H9 (cell line): ENCODE measurements around the gene PRKCA. TPM values are rescaled to one million over a fixed set of nuclear protein-coding genes. Genes with fewer than 3 reads are reported as not detected.

ENCODE experiments used
- DNase-seq: peaks from one replicate; pipeline ENCODE4 v3.0.0-alpha.2; 2017
- H2AFZ ChIP-seq: one replicate; pipeline ENCODE4 v1.6.1; 2013; ENCODE audit warnings: mild to moderate bottlenecking, low read length, control low read depth, moderate library complexity
- H2AK5ac ChIP-seq: 2 replicates; pipeline ENCODE4 v1.6.1; 2013; ENCODE audit warnings: low read length, control low read depth, mixed read lengths; ENCODE audit not compliant: insufficient read length
- H2BK120ac ChIP-seq: one replicate; pipeline ENCODE4 v1.6.1; 2013; ENCODE audit warnings: low read depth, mild to moderate bottlenecking, low read length, control low read depth, inconsistent platforms; ENCODE audit not compliant: poor library complexity, severe bottlenecking
- H2BK12ac ChIP-seq: 2 replicates; pipeline ENCODE4 v1.6.1; 2013; ENCODE audit warnings: low read length, control low read depth, mixed read lengths, low read depth; ENCODE audit not compliant: insufficient read length
- H2BK15ac ChIP-seq: 2 replicates; pipeline ENCODE4 v1.6.1; 2013; ENCODE audit warnings: low read depth, low read length, control low read depth
- H2BK20ac ChIP-seq: one replicate; pipeline ENCODE4 v1.6.1; 2013; ENCODE audit warnings: low read depth, mild to moderate bottlenecking, low read length, control low read depth, inconsistent platforms; ENCODE audit not compliant: poor library complexity, severe bottlenecking
- H2BK5ac ChIP-seq: 2 replicates; pipeline ENCODE4 v1.6.1; 2013; ENCODE audit warnings: low read length, control low read depth, mixed read lengths; ENCODE audit not compliant: insufficient read length
- H3K14ac ChIP-seq: 2 replicates; pipeline ENCODE4 v1.6.1; 2013; ENCODE audit warnings: low read length, control low read depth; ENCODE audit not compliant: insufficient read depth
- H3K18ac ChIP-seq: 2 replicates; pipeline ENCODE4 v1.6.1; 2013; ENCODE audit warnings: low read depth, mild to moderate bottlenecking, mixed read lengths, low read length, control low read depth; ENCODE audit not compliant: insufficient read length
- H3K23ac ChIP-seq: 2 replicates; pipeline ENCODE4 v1.6.1; 2013; ENCODE audit warnings: low read length, control low read depth, mixed read lengths, low read depth; ENCODE audit not compliant: insufficient read length
- H3K23me2 ChIP-seq: 2 replicates; pipeline ENCODE4 v1.6.1; 2013; ENCODE audit warnings: low read depth, mild to moderate bottlenecking, mixed read lengths, low read length, control low read depth; ENCODE audit not compliant: insufficient read length, poor library complexity, severe bottlenecking
- H3K27ac ChIP-seq: 2 replicates; pipeline ENCODE4 v1.5.1; 2013; ENCODE audit warnings: low read length, control low read depth, mixed read lengths, low read depth; ENCODE audit not compliant: insufficient read length
- H3K27me3 ChIP-seq: 2 replicates; pipeline ENCODE4 v1.6.1; 2013; ENCODE audit warnings: low read length, control low read depth, inconsistent platforms; ENCODE audit not compliant: insufficient read depth
- H3K4ac ChIP-seq: 2 replicates; pipeline ENCODE4 v1.6.1; 2013; ENCODE audit warnings: low read depth, mild to moderate bottlenecking, control low read depth, inconsistent platforms, low read length, moderate library complexity
- H3K4me1 ChIP-seq: 2 replicates; pipeline ENCODE4 v1.6.1; 2013; ENCODE audit warnings: low read length, control low read depth, inconsistent platforms; ENCODE audit not compliant: insufficient read depth
- H3K4me2 ChIP-seq: 2 replicates; pipeline ENCODE4 v1.6.1; 2013; ENCODE audit warnings: low read length, control low read depth, mixed read lengths; ENCODE audit not compliant: insufficient read length, insufficient read depth
- H3K56ac ChIP-seq: 2 replicates; pipeline ENCODE4 v1.6.1; 2013; ENCODE audit warnings: low read depth, mild to moderate bottlenecking, mixed read lengths, low read length, control low read depth; ENCODE audit not compliant: insufficient read length
- H3K79me1 ChIP-seq: 2 replicates; pipeline ENCODE4 v1.6.1; 2013; ENCODE audit warnings: low read depth, mild to moderate bottlenecking, moderate library complexity, low read length, control low read depth, inconsistent platforms; ENCODE audit not compliant: insufficient read depth, poor library complexity, severe bottlenecking
- H3K79me2 ChIP-seq: 2 replicates; pipeline ENCODE4 v1.6.1; 2013; ENCODE audit warnings: low read length, control low read depth, inconsistent platforms; ENCODE audit not compliant: insufficient read depth
- H3K9ac ChIP-seq: 2 replicates; pipeline ENCODE4 v1.6.1; 2013; ENCODE audit warnings: low read length, control low read depth, mixed read lengths; ENCODE audit not compliant: insufficient read length; ENCODE audit errors: extremely low read depth
- H3K9me3 ChIP-seq: one replicate; pipeline ENCODE4 v1.6.1; 2013; ENCODE audit warnings: low read depth, low read length, inconsistent platforms; ENCODE audit not compliant: control insufficient read depth
- H3T11ph ChIP-seq: one replicate; pipeline ENCODE4 v1.6.1; 2013; ENCODE audit warnings: mild to moderate bottlenecking, low read length, control low read depth, inconsistent platforms
- H4K20me1 ChIP-seq: one replicate; pipeline ENCODE4 v1.6.1; 2013; ENCODE audit not compliant: control insufficient read depth, insufficient read length, insufficient read depth
- H4K5ac ChIP-seq: 2 replicates; pipeline ENCODE4 v1.6.1; 2013; ENCODE audit warnings: low read depth, mild to moderate bottlenecking, mixed read lengths, low read length, control low read depth; ENCODE audit not compliant: insufficient read length
- H4K8ac ChIP-seq: replicated peaks from 2 replicates; pipeline ENCODE4 v1.6.1; 2013; ENCODE audit warnings: low read length, control low read depth, mixed read lengths, low read depth; ENCODE audit not compliant: insufficient read length
- H4K91ac ChIP-seq: 2 replicates; pipeline ENCODE4 v1.6.1; 2013; ENCODE audit warnings: low read depth, mild to moderate bottlenecking, moderate library complexity, mixed read lengths, low read length, control low read depth; ENCODE audit not compliant: insufficient read length
- H3K27ac Mint-ChIP-seq, 3 experiments: 2 replicates in 2 of 3; 3 replicates in 1 of 3; pipeline ENCODE4 v1.8.0; 2020 to 2021; ENCODE audit warnings: mixed read lengths in 3 of 3, mild to moderate bottlenecking in 1 of 3, moderate library complexity in 1 of 3
- H3K27me3 Mint-ChIP-seq: 2 replicates; pipeline ENCODE4 v1.8.0; 2021; ENCODE audit warnings: low read depth, mild to moderate bottlenecking, moderate library complexity, mixed read lengths
- H3K36me3 Mint-ChIP-seq, 3 experiments: 2 replicates in 2 of 3; 3 replicates in 1 of 3; pipeline ENCODE4 v1.8.0; 2020 to 2021; ENCODE audit warnings: low read depth in 3 of 3, mixed read lengths in 3 of 3; ENCODE audit not compliant: insufficient read depth in 1 of 3
- H3K4me1 Mint-ChIP-seq, 2 experiments: 2 replicates each; pipeline ENCODE4 v1.8.0; 2020; ENCODE audit warnings: mixed read lengths in 2 of 2
- H3K4me3 Mint-ChIP-seq, 2 experiments: 2 replicates in 1 of 2; 3 replicates in 1 of 2; pipeline ENCODE4 v1.8.0; 2020 to 2021; ENCODE audit warnings: mild to moderate bottlenecking in 2 of 2, mixed read lengths in 2 of 2, moderate library complexity in 1 of 2
- H3K9me3 Mint-ChIP-seq, 2 experiments: 2 replicates in 1 of 2; 3 replicates in 1 of 2; pipeline ENCODE4 v1.8.0; 2020; ENCODE audit warnings: mild to moderate bottlenecking in 2 of 2, mixed read lengths in 2 of 2, moderate library complexity in 1 of 2
- WGBS: extraction: QIAGEN DNeasy Blood & Tissue Kit; methylation state at CpG from one replicate; pipeline ENCODE4 v1.1.7; 2013; ENCODE audit warnings: missing lambda C conversion rate, low lambda C conversion rate, mixed read lengths; ENCODE audit not compliant: insufficient read length; ENCODE audit errors: extremely low coverage; 5-methylcytosine and 5-hydroxymethylcytosine counted together
- total RNA-seq: library from RNA; stranded (reverse); gene quantifications from 2 replicates; pipeline ENCODE4 v1.2.1, GENCODE V29; 2021
- TF ChIP-seq, protein P1 (sequence below): fragments of 200-600 bp; sonication (generic); conservative IDR thresholded peaks from 3 replicates; pipeline ENCODE4 v1.8.0; 2021; ENCODE audit warnings: antibody characterized with exemption, mild to moderate bottlenecking

PRKCA gene
- total RNA-seq, 1 experiment from 2014 or later: 10.5 TPM

DNA sequence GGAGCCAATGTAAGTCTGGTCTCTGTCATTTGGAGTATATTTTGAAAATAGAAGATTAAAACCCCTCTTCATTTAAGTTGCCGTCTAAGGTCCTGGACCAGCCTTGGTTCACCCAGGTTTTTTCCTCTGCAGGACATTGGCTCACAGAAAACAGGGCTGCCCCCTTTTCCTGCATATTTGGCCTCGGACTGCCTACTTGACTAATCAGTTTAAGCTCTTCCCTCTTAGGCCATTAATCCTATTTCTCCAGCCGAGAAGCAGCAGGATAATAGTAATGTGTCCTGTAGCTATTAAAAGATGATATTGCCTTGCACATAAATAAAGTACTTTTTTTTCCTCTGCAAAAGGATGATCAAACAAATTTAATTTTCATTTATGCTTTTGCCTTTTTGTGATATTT is 52.1 kb downstream of the PRKCA start:
- no peaks in the 10 kb centered on the region for H3K79me2 ChIP-seq
- H4K5ac ChIP-seq: no peak overlapping the region
- no peak overlapping the region for H4K8ac ChIP-seq
- no peaks in the 10 kb centered on the region for H3K27me3 ChIP-seq
- H2BK120ac ChIP-seq: no peak overlapping the region
- no peak overlapping the region for H3K23ac ChIP-seq
- no peak overlapping the region for H2AK5ac ChIP-seq
- Mint-ChIP-seq H3K9me3 (no peaks in the 10 kb centered on the region), H3K27ac (no peak overlapping the region), H3K4me3 (no peak overlapping the region), H3K27me3 (no peaks in the 10 kb centered on the region), H3K36me3 (no peaks in the 10 kb centered on the region), H3K4me1 (peaks cover 12 to 31% of the 10 kb centered on the region in 2 experiments)
- H3K79me1 ChIP-seq: no peaks in the 10 kb centered on the region
- H3K18ac ChIP-seq: no peak overlapping the region
- DNase-seq: no peak
- no peak overlapping the region for H2BK15ac ChIP-seq
- H2BK5ac ChIP-seq: no peak overlapping the region
- H3K4ac ChIP-seq: no peak overlapping the region
- no CpG with 5 or more reads among the region's 3 CpGs for WGBS
- H3K4me1 ChIP-seq: no peaks in the 10 kb centered on the region
- TF ChIP-seq, protein P1, sequence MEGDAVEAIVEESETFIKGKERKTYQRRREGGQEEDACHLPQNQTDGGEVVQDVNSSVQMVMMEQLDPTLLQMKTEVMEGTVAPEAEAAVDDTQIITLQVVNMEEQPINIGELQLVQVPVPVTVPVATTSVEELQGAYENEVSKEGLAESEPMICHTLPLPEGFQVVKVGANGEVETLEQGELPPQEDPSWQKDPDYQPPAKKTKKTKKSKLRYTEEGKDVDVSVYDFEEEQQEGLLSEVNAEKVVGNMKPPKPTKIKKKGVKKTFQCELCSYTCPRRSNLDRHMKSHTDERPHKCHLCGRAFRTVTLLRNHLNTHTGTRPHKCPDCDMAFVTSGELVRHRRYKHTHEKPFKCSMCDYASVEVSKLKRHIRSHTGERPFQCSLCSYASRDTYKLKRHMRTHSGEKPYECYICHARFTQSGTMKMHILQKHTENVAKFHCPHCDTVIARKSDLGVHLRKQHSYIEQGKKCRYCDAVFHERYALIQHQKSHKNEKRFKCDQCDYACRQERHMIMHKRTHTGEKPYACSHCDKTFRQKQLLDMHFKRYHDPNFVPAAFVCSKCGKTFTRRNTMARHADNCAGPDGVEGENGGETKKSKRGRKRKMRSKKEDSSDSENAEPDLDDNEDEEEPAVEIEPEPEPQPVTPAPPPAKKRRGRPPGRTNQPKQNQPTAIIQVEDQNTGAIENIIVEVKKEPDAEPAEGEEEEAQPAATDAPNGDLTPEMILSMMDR: no peak
- no peak overlapping the region for H2AFZ ChIP-seq
- H2BK12ac ChIP-seq: no peak overlapping the region
- no peak overlapping the region for H3T11ph ChIP-seq
- no peaks in the 10 kb centered on the region for H3K23me2 ChIP-seq
- H3K56ac ChIP-seq: no peak overlapping the region
- H3K9ac ChIP-seq: no peak overlapping the region
- no peak overlapping the region for H3K27ac ChIP-seq
- no peak overlapping the region for H4K91ac ChIP-seq
- no peaks in the 10 kb centered on the region for H4K20me1 ChIP-seq
- H2BK20ac ChIP-seq: no peak overlapping the region
- no peaks in the 10 kb centered on the region for H3K9me3 ChIP-seq
- H3K14ac ChIP-seq: no peak overlapping the region
- H3K4me2 ChIP-seq: no peak overlapping the region
